HG03457 (cell line): Measurements from ENCODE around the gene SMTN.

ENCODE experiments used
- ATAC-seq: cut with Tn5 transposase; IDR thresholded peaks from one replicate; pipeline ENCODE4 v1.9.1; 2021; ENCODE audit warnings: moderate number of reproducible peaks; ENCODE audit not compliant: unreplicated experiment

The SMTN gene

GRCh38 chr22:31125521-31126117 lies 44.5 kb downstream of the SMTN start:
- no peak for ATAC-seq

GRCh38 chr22:31126128-31126868 lies 45.2 kb downstream of the SMTN start:
- no peak for ATAC-seq

DNA sequence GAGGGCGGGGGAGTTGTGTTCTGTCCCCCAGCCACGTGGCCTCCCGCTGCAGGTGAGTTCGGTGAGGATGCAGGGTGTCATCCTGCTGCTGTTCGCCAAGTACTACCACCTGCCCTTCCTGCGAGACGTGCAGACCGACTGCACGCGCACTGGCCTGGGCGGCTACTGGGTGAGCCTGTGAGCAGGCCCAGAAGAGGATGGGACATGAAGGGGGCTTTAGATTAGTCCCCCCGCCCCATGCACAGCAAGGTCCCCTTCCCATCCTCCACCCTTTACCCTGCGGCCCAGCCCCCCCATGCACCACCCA lies 45.7 kb downstream of the SMTN start:
- ATAC-seq = no peak

DNA sequence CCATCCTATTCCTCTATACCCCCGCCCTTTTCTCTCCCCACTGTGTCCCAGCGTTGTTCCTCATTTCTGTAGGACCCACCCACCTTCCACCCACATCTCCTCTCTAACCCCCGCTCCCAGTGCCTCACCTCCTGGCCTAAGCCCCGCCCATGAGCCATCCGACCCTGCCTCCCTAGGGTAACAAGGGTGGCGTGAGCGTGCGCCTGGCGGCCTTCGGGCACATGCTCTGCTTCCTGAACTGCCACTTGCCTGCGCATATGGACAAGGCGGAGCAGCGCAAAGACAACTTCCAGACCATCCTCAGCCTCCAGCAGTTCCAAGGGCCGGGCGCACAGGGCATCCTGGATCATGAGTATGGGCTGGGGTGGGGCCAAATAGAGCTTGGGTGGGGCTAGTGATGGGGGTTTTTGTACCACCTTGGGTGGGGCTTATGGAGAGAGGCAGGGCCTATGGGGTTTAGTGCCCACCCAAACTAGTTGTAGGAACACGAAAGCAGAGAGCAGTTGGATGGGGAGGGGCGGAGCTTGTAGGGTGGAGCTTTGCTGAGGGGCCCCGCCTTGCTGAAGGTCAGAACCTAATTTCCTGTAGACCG lies 46.2 kb downstream of the SMTN start:
- no peak for ATAC-seq

GRCh38 chr22:31128156-31128555 lies 47.0 kb downstream of the SMTN start:
- no peak for ATAC-seq

GRCh38 chr22:31130873-31131272 lies 49.8 kb downstream of the SMTN start:
- ATAC-seq = no peak

- no peak for ATAC-seq
Observed at GRCh38 chr22:31133911-31134310, 52.8 kb downstream of the SMTN start.

DNA sequence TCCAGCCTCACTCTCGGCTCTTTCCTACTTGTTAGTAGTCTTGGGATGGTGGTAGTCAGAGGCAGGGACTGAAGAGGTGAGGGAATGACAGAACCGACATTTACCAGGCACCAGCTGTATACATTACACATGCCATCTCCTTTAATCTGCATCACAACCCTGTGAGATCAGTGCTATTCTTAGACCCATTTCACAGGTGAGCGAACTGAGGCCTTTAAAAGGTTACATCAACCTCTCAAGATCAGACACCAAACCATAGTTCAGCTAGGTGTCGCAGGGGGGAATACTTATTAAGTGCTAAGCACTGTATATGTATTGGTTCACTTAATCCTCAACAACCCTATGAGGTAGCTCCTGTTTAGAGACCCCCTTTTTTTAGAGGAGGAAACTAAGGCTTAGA lies 53.6 kb downstream of the SMTN start:
- ATAC-seq = no peak

GRCh38 chr22:31135706-31136105 lies 54.6 kb downstream of the SMTN start:
- no peak for ATAC-seq

GRCh38 chr22:31136155-31136554 lies 55.0 kb downstream of the SMTN start:
- no peak for ATAC-seq

DNA sequence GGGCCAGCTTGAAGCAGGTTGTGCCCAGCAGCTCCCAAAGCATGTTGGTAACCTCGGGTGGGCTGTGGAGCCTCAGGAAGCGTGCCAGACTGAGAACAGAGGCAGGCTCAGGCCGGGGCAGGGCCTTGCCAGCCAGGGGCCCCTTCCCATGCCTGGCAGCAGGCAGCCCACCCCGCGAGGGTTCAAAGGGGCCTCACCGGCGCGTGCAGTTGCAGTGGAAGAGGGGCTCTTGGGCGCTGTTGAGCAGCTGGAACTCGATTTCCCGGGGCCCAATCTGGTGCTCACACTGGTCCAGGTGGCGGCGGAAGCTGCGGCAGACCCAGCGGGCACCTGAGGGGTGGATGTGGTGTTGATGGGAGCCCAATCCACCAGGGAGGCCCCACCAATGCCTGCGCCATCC lies 55.6 kb downstream of the SMTN start:
- no peak for ATAC-seq

DNA sequence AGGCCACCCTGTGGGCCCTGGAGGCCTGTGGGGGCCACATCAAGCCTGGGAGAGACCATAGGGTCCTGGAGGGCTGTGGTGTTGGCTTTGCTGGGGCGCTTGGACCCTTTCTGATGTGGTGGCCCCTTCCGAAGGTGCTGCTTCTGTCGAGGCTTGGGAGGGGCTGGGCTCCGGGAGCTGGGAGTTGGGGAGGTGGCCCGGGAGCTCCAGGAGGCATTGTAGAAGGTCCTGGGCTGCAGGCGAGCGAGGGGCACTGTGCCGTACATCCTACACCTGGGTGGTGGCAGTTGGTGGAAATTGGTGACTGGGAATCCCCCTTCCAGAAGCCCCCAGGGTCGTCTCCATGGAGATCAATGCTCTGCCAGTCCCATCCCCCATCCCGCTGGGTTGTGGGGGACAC lies 56.6 kb downstream of the SMTN start:
- no peak for ATAC-seq

DNA sequence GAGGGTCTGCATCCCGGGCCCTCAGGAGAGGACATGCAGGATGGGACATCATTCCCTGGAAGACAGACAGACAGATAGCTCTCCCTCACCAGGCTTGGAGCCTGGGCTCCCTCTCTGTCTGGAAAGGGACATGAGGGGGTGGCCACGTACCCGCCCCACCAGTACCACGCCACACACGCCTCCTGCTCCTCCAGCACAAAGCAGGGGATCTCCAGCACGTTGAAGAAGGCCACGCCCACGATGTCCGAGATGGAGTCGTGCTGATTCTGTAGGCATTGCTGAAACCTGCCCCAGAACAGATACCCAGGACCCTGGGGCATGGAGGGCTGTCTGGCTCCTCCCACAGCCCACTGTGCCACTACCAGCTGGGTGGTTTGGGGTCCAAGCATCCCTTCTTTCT lies 57.0 kb downstream of the SMTN start:
- no peak for ATAC-seq

DNA sequence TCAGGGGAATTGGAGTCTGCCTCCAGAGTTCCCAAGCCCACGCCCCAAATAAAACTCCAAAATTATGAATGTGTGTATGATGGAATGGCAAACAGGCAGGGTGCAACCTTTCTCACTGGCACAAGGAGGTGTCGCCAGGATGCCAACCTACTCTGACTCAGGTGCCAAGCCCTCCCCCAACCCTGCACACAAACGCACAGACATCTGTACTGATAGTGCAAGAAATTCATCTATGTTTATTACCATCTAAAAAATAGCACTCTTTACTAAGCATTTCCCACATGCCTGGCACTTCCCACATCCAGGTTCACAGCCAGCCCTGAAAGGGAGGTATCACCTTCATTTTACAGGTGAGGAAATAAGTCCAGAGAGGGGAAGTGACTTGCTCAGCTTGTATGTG lies 57.9 kb downstream of the SMTN start:
- ATAC-seq = no peak

- no peak for ATAC-seq
Observed at GRCh38 chr22:31139866-31140716, 59.0 kb downstream of the SMTN start, which contains the start of gene PLA2G3. Gene PLA2G3 (minus strand): TSS chr22:31140508. CDS start chr22:31140354, 154 bp downstream.

DNA sequence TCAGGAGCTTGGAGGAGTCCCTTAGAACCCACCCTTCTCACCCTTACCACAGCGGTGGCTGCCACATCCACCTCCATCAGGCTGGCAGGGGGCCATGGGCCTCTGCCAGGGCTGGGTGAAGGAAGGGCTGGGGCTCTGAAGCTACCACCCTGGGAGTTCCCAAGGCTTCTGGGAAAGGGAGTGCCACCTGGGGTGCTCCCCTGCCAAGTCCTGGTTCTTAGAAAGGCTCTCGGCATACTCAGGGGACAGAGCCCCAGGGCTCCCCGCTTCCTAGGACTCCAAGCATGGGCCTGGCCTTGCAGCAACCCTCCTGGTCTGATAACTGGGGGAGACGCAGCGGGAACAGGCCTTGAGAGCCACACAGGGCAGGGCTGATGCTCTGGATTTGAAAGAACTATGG lies 59.6 kb downstream of the SMTN start:
- no peak for ATAC-seq

DNA sequence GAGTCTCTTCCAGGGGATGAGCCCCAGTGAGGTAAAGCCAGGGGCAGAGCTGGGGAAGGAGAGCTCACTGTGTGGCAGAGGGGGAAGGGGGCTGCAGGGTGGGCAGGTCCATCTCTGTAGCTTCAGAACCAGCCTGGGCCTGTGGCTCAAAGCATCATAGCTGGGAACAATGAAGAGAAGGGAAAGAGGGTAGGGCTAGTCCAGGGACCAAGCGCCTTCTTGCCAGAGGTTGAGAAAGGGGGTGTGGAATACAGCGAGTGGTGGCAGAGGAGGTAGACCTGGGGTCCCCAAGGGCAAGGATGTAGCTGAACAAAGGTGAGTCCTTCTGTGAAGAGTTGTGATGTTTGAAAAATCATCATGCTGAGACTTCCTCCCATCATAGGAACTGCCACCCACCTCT lies 60.4 kb downstream of the SMTN start:
- no peak for ATAC-seq

DNA sequence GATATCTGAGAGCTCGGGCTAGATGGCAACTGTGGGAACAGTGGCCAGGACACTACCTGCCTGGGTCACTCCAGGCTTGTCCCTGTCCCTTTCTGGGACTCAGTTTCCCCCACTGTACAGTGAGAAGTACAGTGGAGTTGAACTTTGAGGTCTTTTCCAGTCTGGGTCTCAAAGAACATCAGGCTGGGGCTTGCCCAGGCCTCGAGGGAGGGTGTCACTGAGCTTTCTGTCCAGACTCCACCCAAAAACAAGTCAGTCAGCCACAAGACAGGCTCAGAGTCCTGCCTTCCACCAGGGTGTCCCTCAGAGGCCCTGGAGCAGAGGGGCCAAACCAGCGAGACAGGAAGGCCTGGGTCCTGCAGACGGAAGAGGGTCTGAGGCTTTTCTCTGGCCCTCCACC lies 61.2 kb downstream of the SMTN start:
- ATAC-seq = no peak

- no peak for ATAC-seq
Observed at GRCh38 chr22:31143038-31143437, 61.9 kb downstream of the SMTN start.

GRCh38 chr22:31143537-31143936 lies 62.4 kb downstream of the SMTN start:
- no peak for ATAC-seq

GRCh38 chr22:31144223-31144622 lies 63.1 kb downstream of the SMTN start:
- no peak for ATAC-seq

GRCh38 chr22:31148488-31148887 lies 67.4 kb downstream of the SMTN start:
- no peak for ATAC-seq
